Measurements from ENCODE around the gene TMEM87B. TPM values are rescaled to one million over a fixed set of nuclear protein-coding genes. Genes with fewer than 3 reads are reported as not detected.
"Not testable (repeated sequence)": the region's sequence is repeated elsewhere in the genome, so short reads cannot be mapped to it uniquely, and the experiment has no call there.

TMEM87B gene
- total RNA-seq, 4 donors from 2014 or later = 12.5 to 25.4 (median 22.8) TPM

- TF ChIP-seq POLR2A (IDR thresholded peaks at IDR 0.05) = no peak
- TF ChIP-seq CTCF (IDR thresholded peaks at IDR 0.05) = no peak
- no peak for TF ChIP-seq POLR2AphosphoS5 (IDR thresholded peaks at IDR 0.05)
- no peak for TF ChIP-seq EP300 (IDR thresholded peaks at IDR 0.05)
- H3K27ac ChIP-seq = no peak overlapping the region
- peak overlapping the region; percentile 37 to 59 for H3K4me3 ChIP-seq
- H3K36me3 ChIP-seq = no peaks in the 10 kb centered on the region
- H3K27me3 ChIP-seq = no peaks in the 10 kb centered on the region
- H3K9me3 ChIP-seq = peaks cover 0 to 4% (median 0%) of the 10 kb centered on the region in 3 donors
- 11 to 20% methylated on average over 1 to 7 of the region's 15 CpGs for WGBS, 2 donors (ENCODE audit: low coverage in 1 of 2)
- H3K4me1 ChIP-seq = peaks cover 0 to 19% (median 5%) of the 10 kb centered on the region in 3 donors
- peak; percentile 39 for ATAC-seq
These were observed 82.6 kb downstream of the TMEM87B start for GRCh38 chr2:112137516-112138158.

- WGBS, 2 donors (ENCODE audit: low coverage in 1 of 2) = 3% methylated on average over 24 of the region's 84 CpGs; no CpG with 5 or more reads in 1 of the 2 donors
- Histone ChIP-seq H3K27ac (no peak within 1 kb of the TSS), H3K27me3 (no peaks in the 10 kb centered on the region), H3K4me1 (peaks cover 0 to 19% (median 5%) of the 10 kb centered on the region in 3 donors), H3K9me3 (no peaks in the 10 kb centered on the region), H3K36me3 (no peaks in the 10 kb centered on the region), H3K4me3 (peak within 1 kb of the TSS; percentile 37 to 59)
- peak; percentile 66 for ATAC-seq
- TF ChIP-seq EP300 (IDR thresholded peaks at IDR 0.05) (no peak), CTCF (IDR thresholded peaks at IDR 0.05) (no peak), POLR2A (IDR thresholded peaks at IDR 0.05) (no peak), POLR2AphosphoS5 (IDR thresholded peaks at IDR 0.05) (no peak)
These were observed 83.3 kb downstream of the TMEM87B start, which contains the start of gene FBLN7 for GRCh38 chr2:112138159-112139032. Gene FBLN7, plus strand, starts transcription at chr2:112138385. Its CDS starts 271 bp downstream, at chr2:112138656.

GRCh38 chr2:112139033-112139614 is 84.1 kb downstream of the TMEM87B start:
- peaks cover 0 to 19% (median 5%) of the 10 kb centered on the region in 3 donors for H3K4me1 ChIP-seq
- not testable (repeated sequence) for H3K27me3 ChIP-seq, H3K36me3 ChIP-seq, H3K9me3 ChIP-seq, ATAC-seq, H3K27ac ChIP-seq
- H3K4me3 ChIP-seq = peak overlapping the region; percentile 37 to 59
- 5 to 6% methylated on average over 11 to 29 of the region's 32 CpGs for WGBS, 2 donors (ENCODE audit: low coverage in 1 of 2)

GRCh38 chr2:112139661-112140204 is 84.7 kb downstream of the TMEM87B start:
- Histone ChIP-seq H3K27ac (peak overlapping the region in 1 of 4 donors; percentile 35), H3K4me3 (peak overlapping the region; percentile 2 to 59), H3K4me1 (peaks cover 0 to 19% (median 5%) of the 10 kb centered on the region in 3 donors)
- not testable (repeated sequence) for H3K36me3 ChIP-seq, H3K9me3 ChIP-seq, H3K27me3 ChIP-seq, ATAC-seq
- WGBS, 2 donors (ENCODE audit: low coverage in 1 of 2) = 1 to 3% methylated on average over 21 to 27 of the region's 38 CpGs

GRCh38 chr2:112140205-112140802 is 85.2 kb downstream of the TMEM87B start:
- Histone ChIP-seq H3K27me3 (no peaks in the 10 kb centered on the region), H3K4me1 (peaks cover 0 to 19% (median 5%) of the 10 kb centered on the region in 3 donors), H3K36me3 (no peaks in the 10 kb centered on the region), H3K27ac (peak overlapping the region in 1 of 4 donors; percentile 35), H3K4me3 (peak overlapping the region; percentile 2 to 59), H3K9me3 (no peaks in the 10 kb centered on the region)
- no peak for TF ChIP-seq POLR2A (IDR thresholded peaks at IDR 0.05)
- TF ChIP-seq EP300 (IDR thresholded peaks at IDR 0.05) = no peak
- no peak for TF ChIP-seq POLR2AphosphoS5 (IDR thresholded peaks at IDR 0.05)
- TF ChIP-seq CTCF (IDR thresholded peaks at IDR 0.05) = no peak
- no peak for ATAC-seq
- 12 to 16% methylated on average over 6 to 9 of the region's 30 CpGs for WGBS, 2 donors (ENCODE audit: low coverage in 1 of 2)
